CD8-positive, alpha-beta memory T cell (primary cell): Measurements from ENCODE around the gene PDZRN4. TPM values are rescaled to one million over a fixed set of nuclear protein-coding genes. Genes with fewer than 3 reads are reported as not detected.

Experiments used
- CTCF ChIA-PET: fragments of 350-600 bp; sonication (Branson Sonifier 250); formaldehyde crosslinking; loops from one replicate; lab custom pipeline; 2021; ENCODE audit warnings: antibody characterized with exemption; lab: Charles Lee
- POLR2A ChIA-PET: fragments of 350-600 bp; sonication (Branson Sonifier 250); formaldehyde crosslinking; loops from one replicate; lab custom pipeline; 2021; ENCODE audit warnings: antibody characterized with exemption; lab: Charles Lee
- DNase-seq, 5 donors: peaks; one replicate each; pipeline versions ENCODE4 v3.0.0 to v3.0.0-alpha.2; 2020 to 2022; ENCODE audit warnings: mixed read lengths in 1 of 5
- H3K27ac ChIP-seq: one replicate; pipeline ENCODE4 v1.7.0; 2013; ENCODE audit warnings: low read depth, mild to moderate bottlenecking, low read length, moderate library complexity
- H3K27me3 ChIP-seq: 2 replicates; pipeline ENCODE4 v1.7.0; 2013; ENCODE audit warnings: low read length, mild to moderate bottlenecking; ENCODE audit not compliant: insufficient read depth, poor library complexity, severe bottlenecking
- H3K36me3 ChIP-seq: 2 replicates; pipeline ENCODE4 v1.7.0; 2013; ENCODE audit warnings: mild to moderate bottlenecking, low read length, moderate library complexity; ENCODE audit not compliant: insufficient read depth
- H3K4me1 ChIP-seq: 2 replicates; pipeline ENCODE4 v1.7.0; 2013; ENCODE audit warnings: mild to moderate bottlenecking, low read length, moderate library complexity; ENCODE audit not compliant: insufficient read depth
- H3K4me3 ChIP-seq: 2 replicates; pipeline ENCODE4 v1.7.0; 2013; ENCODE audit warnings: mild to moderate bottlenecking, low read length
- H3K9me3 ChIP-seq: 2 replicates; pipeline ENCODE4 v1.7.0; 2013; ENCODE audit warnings: mild to moderate bottlenecking, low read length
- H3K27ac Mint-ChIP-seq, 8 donors: one replicate each; pipeline ENCODE4 v1.8.0; 2020 to 2021; ENCODE audit warnings: mixed read lengths in 8 of 8, mild to moderate bottlenecking in 6 of 8, inconsistent platforms in 3 of 8, moderate library complexity in 3 of 8
- H3K27me3 Mint-ChIP-seq, 2 donors: one replicate each; pipeline ENCODE4 v1.8.0; 2020 to 2021; ENCODE audit warnings: mixed read lengths in 2 of 2, mild to moderate bottlenecking in 1 of 2, moderate library complexity in 1 of 2
- H3K36me3 Mint-ChIP-seq, 3 donors: one replicate each; pipeline ENCODE4 v1.8.0; 2020 to 2021; ENCODE audit warnings: mixed read lengths in 3 of 3, inconsistent platforms in 1 of 3, mild to moderate bottlenecking in 1 of 3
- H3K4me1 Mint-ChIP-seq, 3 donors: one replicate each; pipeline ENCODE4 v1.8.0; 2020 to 2021; ENCODE audit warnings: mixed read lengths in 3 of 3, inconsistent platforms in 1 of 3, mild to moderate bottlenecking in 1 of 3
- H3K4me3 Mint-ChIP-seq, 7 donors: one replicate each; pipeline ENCODE4 v1.8.0; 2020 to 2021; ENCODE audit warnings: mixed read lengths in 7 of 7, mild to moderate bottlenecking in 6 of 7, moderate library complexity in 4 of 7, inconsistent platforms in 2 of 7
- H3K9me3 Mint-ChIP-seq, 5 donors: one replicate each; pipeline ENCODE4 v1.8.0; 2020 to 2022; ENCODE audit warnings: mixed read lengths in 5 of 5, mild to moderate bottlenecking in 3 of 5, moderate library complexity in 2 of 5, inconsistent platforms in 1 of 5
- polyA plus RNA-seq: library from polyadenylated mRNA; unstranded; fragments of 300-500 nt; fragmentation: Illumina TruSeq; gene quantifications from one replicate; pipeline ENCODE4 v1.2.3, GENCODE V29; 2021
- total RNA-seq, 2 experiments: library from RNA; stranded (reverse); gene quantifications; one replicate each; pipeline ENCODE4 v1.2.3, GENCODE V29; 2021

Gene PDZRN4
- total and polyA plus RNA-seq, 3 experiments from 2014 or later = not detected

- no peak overlapping the region for H3K27ac Mint-ChIP-seq
- no peaks in the 10 kb centered on the region for H3K27me3 ChIP-seq
These were observed 324.4 kb downstream of the PDZRN4 start for GRCh38 chr12:41512497-41512896.

GRCh38 chr12:41514021-41514777 is 326.1 kb downstream of the PDZRN4 start:
- no peak for DNase-seq
- Histone ChIP-seq H3K27me3 (no peaks in the 10 kb centered on the region), H3K4me3 (no peak overlapping the region), H3K36me3 (no peaks in the 10 kb centered on the region), H3K27ac (no peak overlapping the region), H3K9me3 (no peaks in the 10 kb centered on the region), H3K4me1 (no peaks in the 10 kb centered on the region)
- POLR2A ChIA-PET = no interaction called here
- Mint-ChIP-seq H3K36me3 (no peaks in the 10 kb centered on the region), H3K4me3 (no peak overlapping the region), H3K9me3 (no peaks in the 10 kb centered on the region), H3K4me1 (no peaks in the 10 kb centered on the region), H3K27ac (no peak overlapping the region), H3K27me3 (peaks cover 3% of the 10 kb centered on the region in 2 donors)
- CTCF ChIA-PET = no interaction called here

More at GRCh38 chr12:41512497-41512896, 324.4 kb downstream of the PDZRN4 start:
- Mint-ChIP-seq H3K27me3 (peaks cover 3% of the 10 kb centered on the region in 2 donors), H3K4me1 (no peaks in the 10 kb centered on the region), H3K4me3 (no peak overlapping the region), H3K9me3 (no peaks in the 10 kb centered on the region), H3K36me3 (no peaks in the 10 kb centered on the region)
- H3K27ac ChIP-seq = no peak overlapping the region
- CTCF ChIA-PET = no interaction called here
- DNase-seq = no peak
- no peaks in the 10 kb centered on the region for H3K36me3 ChIP-seq
- no peak overlapping the region for H3K4me3 ChIP-seq
- POLR2A ChIA-PET = no interaction called here
- H3K4me1 ChIP-seq = no peaks in the 10 kb centered on the region
- no peaks in the 10 kb centered on the region for H3K9me3 ChIP-seq

DNA sequence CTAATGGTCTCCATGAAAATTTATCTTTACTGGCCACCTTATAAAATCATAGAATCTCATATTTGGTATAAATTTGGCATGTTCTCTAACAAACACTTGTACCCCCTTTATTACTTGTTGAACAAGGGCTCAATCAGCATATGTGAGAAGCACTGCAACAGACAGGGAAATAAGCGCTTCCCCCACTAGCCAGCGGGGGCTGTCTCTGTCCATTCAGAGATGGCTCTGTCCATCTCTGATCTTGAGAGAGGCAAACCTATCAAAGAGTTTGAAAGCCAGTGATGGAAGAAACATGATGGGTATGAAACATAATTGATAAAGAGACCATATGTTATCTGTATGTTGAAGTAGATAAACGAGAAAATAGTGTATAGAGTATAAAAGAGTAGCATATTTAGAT is 326.8 kb downstream of the PDZRN4 start:
- Mint-ChIP-seq H3K36me3 (no peaks in the 10 kb centered on the region), H3K9me3 (no peaks in the 10 kb centered on the region), H3K4me1 (no peaks in the 10 kb centered on the region), H3K27me3 (peaks cover 3% of the 10 kb centered on the region in 2 donors), H3K27ac (no peak overlapping the region), H3K4me3 (no peak overlapping the region)
- Histone ChIP-seq H3K9me3 (no peaks in the 10 kb centered on the region), H3K4me3 (no peak overlapping the region), H3K27ac (no peak overlapping the region), H3K36me3 (no peaks in the 10 kb centered on the region), H3K4me1 (no peaks in the 10 kb centered on the region), H3K27me3 (no peaks in the 10 kb centered on the region)
- CTCF ChIA-PET = no interaction called here
- no peak for DNase-seq
- POLR2A ChIA-PET = no interaction called here

- H3K27ac ChIP-seq = no peak overlapping the region
- DNase-seq = no peak
- CTCF ChIA-PET = no interaction called here
These were observed 327.8 kb downstream of the PDZRN4 start for GRCh38 chr12:41515953-41516352.

GRCh38 chr12:41520869-41521268 is 332.7 kb downstream of the PDZRN4 start:
- POLR2A ChIA-PET = no interaction called here
- peaks cover 9% of the 10 kb centered on the region for H3K4me1 ChIP-seq
- H3K4me3 Mint-ChIP-seq = no peak overlapping the region
- no peak overlapping the region for H3K27ac ChIP-seq
- DNase-seq = no peak
- no peaks in the 10 kb centered on the region for H3K36me3 ChIP-seq
- no peaks in the 10 kb centered on the region for H3K9me3 ChIP-seq
- no peaks in the 10 kb centered on the region for H3K9me3 Mint-ChIP-seq
- H3K36me3 Mint-ChIP-seq = no peaks in the 10 kb centered on the region
- no peak overlapping the region for H3K4me3 ChIP-seq
- no peak overlapping the region for H3K27ac Mint-ChIP-seq
- H3K4me1 Mint-ChIP-seq = peaks cover 7 to 22% (median 14%) of the 10 kb centered on the region in 3 donors
- no peaks in the 10 kb centered on the region for H3K27me3 ChIP-seq
- CTCF ChIA-PET = no interaction called here
- no peaks in the 10 kb centered on the region for H3K27me3 Mint-ChIP-seq

More at GRCh38 chr12:41515953-41516352, 327.8 kb downstream of the PDZRN4 start:
- no peak overlapping the region for H3K4me3 ChIP-seq
- POLR2A ChIA-PET = no interaction called here
- H3K36me3 ChIP-seq = no peaks in the 10 kb centered on the region
- Mint-ChIP-seq H3K9me3 (no peaks in the 10 kb centered on the region), H3K4me1 (peaks cover 0 to 2% (median 0%) of the 10 kb centered on the region in 3 donors), H3K27me3 (peaks cover 3% of the 10 kb centered on the region in 2 donors), H3K36me3 (no peaks in the 10 kb centered on the region), H3K4me3 (no peak overlapping the region), H3K27ac (peak overlapping the region in 1 of 8 donors; percentile 43)
- no peaks in the 10 kb centered on the region for H3K9me3 ChIP-seq
- H3K4me1 ChIP-seq = no peaks in the 10 kb centered on the region
- no peaks in the 10 kb centered on the region for H3K27me3 ChIP-seq

- POLR2A ChIA-PET = no interaction called here
- H3K36me3 Mint-ChIP-seq = no peaks in the 10 kb centered on the region
These were observed 333.8 kb downstream of the PDZRN4 start for GRCh38 chr12:41521872-41522379.

DNA sequence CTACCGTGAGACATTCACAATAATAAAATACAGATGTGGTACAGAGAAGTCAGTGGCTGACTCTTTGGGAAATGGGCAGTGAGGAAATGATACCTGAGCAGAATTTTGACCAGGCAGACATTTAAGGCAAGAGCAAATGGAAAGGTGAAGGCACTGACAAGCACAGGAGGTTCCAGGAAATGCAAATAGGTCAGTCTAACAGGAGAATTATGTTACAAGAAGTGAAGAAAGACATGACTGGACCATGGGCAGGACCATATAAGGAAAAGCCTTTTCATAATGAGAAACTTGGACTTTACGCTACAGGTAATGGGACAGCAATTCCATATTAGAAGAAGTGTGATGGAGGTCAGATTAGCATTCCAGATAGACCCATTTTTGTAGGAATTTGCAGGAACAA is 338.9 kb downstream of the PDZRN4 start:
- Histone ChIP-seq H3K27me3 (no peaks in the 10 kb centered on the region), H3K27ac (no peak overlapping the region), H3K9me3 (no peaks in the 10 kb centered on the region), H3K4me3 (no peak overlapping the region), H3K36me3 (no peaks in the 10 kb centered on the region), H3K4me1 (peaks cover 4% of the 10 kb centered on the region)
- H3K4me3 Mint-ChIP-seq = no peak overlapping the region
- ChIA-PET CTCF (no interaction called here), POLR2A (no interaction called here)
- H3K4me1 Mint-ChIP-seq = peaks cover 3 to 9% (median 4%) of the 10 kb centered on the region in 3 donors
- no peaks in the 10 kb centered on the region for H3K9me3 Mint-ChIP-seq
- no peaks in the 10 kb centered on the region for H3K36me3 Mint-ChIP-seq
- no peaks in the 10 kb centered on the region for H3K27me3 Mint-ChIP-seq
- no peak for DNase-seq
- H3K27ac Mint-ChIP-seq = no peak overlapping the region

More at GRCh38 chr12:41521872-41522379, 333.8 kb downstream of the PDZRN4 start:
- no peaks in the 10 kb centered on the region for H3K9me3 Mint-ChIP-seq
- H3K27ac Mint-ChIP-seq = peak overlapping the region in 5 of 8 donors; percentile 9 to 72 (median 17)
- H3K9me3 ChIP-seq = no peaks in the 10 kb centered on the region
- H3K4me1 Mint-ChIP-seq = peaks cover 7 to 22% (median 14%) of the 10 kb centered on the region in 3 donors
- no peak overlapping the region for H3K27ac ChIP-seq
- DNase-seq = no peak
- no peaks in the 10 kb centered on the region for H3K27me3 ChIP-seq
- no peaks in the 10 kb centered on the region for H3K36me3 ChIP-seq
- H3K27me3 Mint-ChIP-seq = no peaks in the 10 kb centered on the region
- CTCF ChIA-PET = interaction anchor here (1.2 kb wide), 1 partner anchor 57 kb away, joined by 3 read pairs; no protein-coding TSS in a partner anchor
- H3K4me3 ChIP-seq = no peak overlapping the region
- H3K4me1 ChIP-seq = peaks cover 9% of the 10 kb centered on the region
- H3K4me3 Mint-ChIP-seq = peak overlapping the region; percentile 29 to 84 (median 66)

- ChIA-PET CTCF (no interaction called here), POLR2A (no interaction called here)
- Histone ChIP-seq H3K4me1 (no peaks in the 10 kb centered on the region), H3K27me3 (no peaks in the 10 kb centered on the region), H3K4me3 (no peak overlapping the region), H3K36me3 (no peaks in the 10 kb centered on the region), H3K9me3 (no peaks in the 10 kb centered on the region), H3K27ac (no peak overlapping the region)
- no peak for DNase-seq
- Mint-ChIP-seq H3K4me1 (peaks cover 0 to 3% (median 1%) of the 10 kb centered on the region in 3 donors), H3K27me3 (no peaks in the 10 kb centered on the region), H3K9me3 (no peaks in the 10 kb centered on the region), H3K4me3 (no peak overlapping the region), H3K36me3 (no peaks in the 10 kb centered on the region), H3K27ac (no peak overlapping the region)
These were observed 339.5 kb downstream of the PDZRN4 start for GRCh38 chr12:41527534-41528116.
